GM21619 (cell line): ENCODE measurements around the gene SPAST.
A peak's percentile ranks its signal among the peaks of the same experiment; 100 is the strongest.
"Not testable (repeated sequence)": the region's sequence is repeated elsewhere in the genome, so short reads cannot be mapped to it uniquely, and the experiment has no call there.

Experiments
- ATAC-seq: cut with Tn5 transposase; IDR thresholded peaks from one replicate; pipeline ENCODE4 v1.9.1; 2021; ENCODE audit not compliant: unreplicated experiment

SPAST gene

DNA sequence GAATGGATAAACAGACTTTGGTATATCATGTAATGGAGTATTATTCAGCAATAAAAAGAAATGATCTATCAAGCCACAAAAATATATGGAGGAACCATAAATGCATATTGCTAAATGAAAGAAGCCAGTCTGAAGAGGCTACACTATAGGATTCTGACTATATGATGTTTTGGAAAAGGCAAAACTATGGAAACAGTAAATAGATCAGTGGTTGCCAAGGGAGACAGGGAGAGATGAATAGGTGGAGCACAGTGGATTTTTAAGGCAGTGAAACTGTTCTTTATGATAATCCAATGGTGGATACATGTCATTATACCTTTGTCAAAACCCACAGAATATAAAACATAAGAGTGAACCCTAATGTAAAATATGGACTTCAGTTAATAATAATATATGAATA, 61.3 kb downstream of the SPAST start:
- ATAC-seq, result no peak

DNA sequence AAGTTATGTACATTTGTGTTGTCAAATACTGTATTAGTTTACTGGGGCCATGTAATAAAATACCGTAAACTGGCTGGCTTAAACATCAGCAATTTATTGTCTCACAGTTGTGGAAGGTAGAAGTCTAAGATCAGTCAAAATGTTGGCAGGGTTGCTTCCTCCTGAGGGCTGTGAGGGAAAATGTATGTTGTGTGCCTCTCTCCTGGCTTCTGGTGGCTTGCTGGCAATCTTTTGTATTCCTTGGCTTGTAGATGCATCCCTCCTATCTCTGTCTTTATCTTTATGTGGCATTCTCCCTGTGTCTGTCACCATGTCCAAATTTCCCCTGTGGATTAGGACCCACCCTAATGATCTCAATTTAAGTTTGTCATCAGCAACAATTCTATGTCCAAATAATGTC, 65.3 kb downstream of the SPAST start:
- no peak for ATAC-seq

DNA sequence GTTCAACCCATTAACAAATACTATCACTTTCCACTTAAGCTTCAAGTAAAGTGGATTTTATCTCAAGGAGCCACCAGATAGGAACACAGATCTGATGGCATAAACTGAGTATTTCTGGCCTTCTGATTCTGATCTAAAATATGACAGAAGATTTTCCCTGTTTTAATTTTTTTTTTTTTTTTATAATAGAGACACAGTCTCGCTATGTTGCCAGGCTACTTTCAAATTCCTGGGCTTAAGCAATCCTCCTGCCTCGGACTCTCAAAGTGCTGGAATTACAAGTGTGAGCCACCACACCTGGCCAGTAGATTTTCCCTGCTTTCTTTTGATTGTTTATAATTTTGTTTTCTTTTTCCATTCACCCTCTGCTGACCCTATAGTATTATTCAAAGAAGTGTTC, 65.7 kb downstream of the SPAST start:
- ATAC-seq, result no peak

DNA sequence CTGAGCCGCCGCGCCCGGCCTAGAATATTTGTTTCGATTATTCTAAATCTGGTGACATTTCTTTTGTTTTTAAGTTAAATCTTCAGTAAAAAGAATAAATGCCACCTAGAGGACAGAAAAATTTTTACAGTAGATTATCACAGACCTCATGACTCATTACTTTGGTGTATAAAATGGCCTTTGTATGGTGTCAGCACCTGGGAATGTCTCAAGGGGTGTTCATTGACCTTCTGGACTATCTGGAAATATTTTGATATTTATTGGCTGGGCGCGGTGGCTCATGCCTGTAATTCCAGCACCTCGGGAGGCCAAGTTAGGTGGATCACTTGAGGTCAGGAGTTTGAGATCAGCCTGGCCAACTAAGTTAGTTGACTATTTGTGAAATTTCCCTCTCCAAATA, 72.1 kb downstream of the SPAST start:
- no peak for ATAC-seq

DNA sequence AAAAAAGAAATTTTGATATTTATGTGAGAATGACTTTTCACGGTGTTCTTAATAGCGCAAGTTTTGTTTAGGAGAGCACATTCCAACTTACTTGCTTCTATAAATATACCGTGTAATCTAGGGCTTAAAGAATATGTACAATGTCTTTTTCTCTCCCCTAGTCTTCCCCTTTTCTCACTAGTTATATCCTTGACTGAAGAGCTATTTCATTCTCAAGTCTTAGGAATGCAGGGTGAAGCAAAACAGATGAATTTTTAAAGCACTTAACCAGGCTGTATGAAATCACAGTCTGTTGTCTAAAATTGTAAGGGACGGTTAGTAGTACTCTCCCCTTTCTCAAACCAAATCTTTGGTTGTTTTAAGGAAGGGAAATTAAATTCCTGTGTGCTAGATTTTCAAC, 72.7 kb downstream of the SPAST start:
- ATAC-seq, result no peak

DNA sequence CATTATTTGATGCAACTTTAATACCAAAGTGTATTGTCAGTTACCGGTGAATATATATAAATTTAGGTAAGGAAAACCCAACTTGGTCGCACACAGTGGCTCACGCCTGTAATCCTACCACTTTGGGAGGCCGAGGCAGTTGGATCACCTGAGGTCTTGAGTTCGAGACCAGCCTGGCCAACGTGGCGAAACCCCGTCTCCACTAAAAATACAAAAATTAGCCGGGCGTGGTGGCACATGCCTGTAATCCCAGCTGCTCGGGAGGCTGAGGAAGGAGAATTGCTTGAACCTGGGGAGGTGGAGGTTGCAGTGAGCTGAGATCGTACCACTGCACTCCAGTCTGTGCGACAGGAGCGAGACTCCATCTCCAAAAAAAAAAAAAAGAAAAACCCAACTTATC, 88.2 kb downstream of the SPAST start:
- ATAC-seq, result not testable (repeated sequence)

DNA sequence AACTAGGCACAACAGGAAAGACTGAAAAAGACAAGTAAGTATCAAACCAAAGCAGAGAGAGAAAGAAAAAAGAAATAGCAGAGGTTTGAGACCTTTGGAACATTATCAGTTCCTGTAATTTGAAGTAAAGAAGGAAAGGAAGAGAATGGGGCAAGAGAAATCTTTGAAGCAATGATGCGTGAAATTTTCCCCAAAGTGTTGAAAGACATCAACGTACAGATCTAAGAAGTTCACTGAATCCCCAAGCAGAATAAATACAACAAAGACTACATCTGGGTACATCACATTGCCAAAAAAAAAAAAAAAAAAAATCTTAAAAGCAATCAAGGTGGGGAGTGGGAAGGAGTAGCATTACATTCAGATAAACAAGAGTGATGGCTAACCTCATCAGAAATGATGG, 96.3 kb downstream of the SPAST start:
- ATAC-seq, result no peak

DNA sequence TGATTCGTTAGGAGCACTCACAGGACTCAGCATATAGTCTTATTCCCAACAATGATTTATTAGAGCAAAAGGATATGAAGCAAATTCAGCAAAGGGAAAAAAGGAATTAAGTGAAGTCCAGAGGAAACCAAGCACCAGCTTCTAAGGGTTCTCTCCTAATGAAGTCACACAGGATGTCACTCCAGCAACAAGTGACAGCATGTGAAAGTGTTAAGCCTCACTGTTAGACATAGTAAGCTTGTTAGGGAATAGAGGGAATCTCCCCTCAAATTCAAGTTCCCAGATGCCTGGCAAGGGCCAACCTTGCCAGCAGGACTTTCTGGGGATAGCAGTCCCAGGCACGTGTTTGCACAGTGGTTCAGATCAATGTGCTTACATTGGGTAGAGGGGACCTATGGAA, 97.9 kb downstream of the SPAST start:
- no peak for ATAC-seq

DNA sequence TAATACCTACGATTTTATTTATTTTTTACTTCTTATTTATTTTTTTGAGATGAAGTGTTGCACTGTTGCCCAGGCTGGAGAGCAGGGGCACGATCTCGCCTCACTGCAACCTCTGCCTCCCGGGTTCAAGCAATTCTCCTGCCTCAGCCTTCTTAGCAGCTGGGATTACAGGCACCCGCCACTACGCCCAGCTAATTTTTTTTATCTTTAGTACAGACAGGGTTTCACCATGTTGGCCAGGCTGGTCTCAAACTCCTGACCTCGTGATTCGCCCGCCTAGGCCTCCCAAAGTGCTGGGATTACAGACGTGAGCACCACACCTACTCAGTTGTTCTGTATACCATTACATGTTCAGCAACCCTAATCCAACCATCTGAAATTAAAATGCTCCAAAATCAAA, 100.9 kb downstream of the SPAST start:
- ATAC-seq, result not testable (repeated sequence)

DNA sequence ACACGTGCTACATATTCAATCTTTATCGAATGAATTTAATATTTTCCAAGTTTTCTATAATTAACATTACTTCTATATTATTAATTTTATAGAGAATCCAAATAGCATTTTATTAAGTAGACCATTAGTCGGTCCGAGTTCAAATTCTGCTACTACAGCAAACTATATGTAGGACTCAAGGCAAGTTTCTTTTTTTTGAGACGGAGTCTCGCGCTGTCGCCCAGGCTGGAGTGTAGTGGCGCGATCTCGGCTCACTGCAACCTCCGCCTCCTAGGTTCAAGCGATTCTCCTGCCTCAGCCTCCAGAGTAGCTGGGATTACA, 101.6 kb downstream of the SPAST start:
- not testable (repeated sequence) for ATAC-seq

DNA sequence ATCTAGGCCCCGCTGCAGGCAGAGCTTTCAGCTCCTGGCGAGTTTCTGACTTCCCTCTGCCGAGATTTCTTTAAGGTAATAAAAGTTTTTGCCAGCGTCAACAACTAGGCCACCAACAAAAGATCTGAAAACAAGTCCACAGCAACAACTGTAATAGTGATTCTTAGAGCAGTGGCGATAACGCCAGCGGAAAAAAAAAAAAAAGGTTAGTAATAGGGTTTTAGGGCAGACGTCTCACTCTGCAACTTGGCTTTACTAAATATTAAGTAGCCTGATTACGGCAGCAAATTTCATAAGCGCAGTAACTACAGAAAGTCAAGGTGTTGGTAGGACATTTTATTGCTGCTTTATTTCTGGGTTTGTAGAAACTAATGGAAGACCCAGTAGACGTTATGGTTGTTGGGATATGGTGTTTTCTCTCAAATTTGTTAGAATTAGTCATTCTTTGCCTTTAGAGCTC, 102.8 kb downstream of the SPAST start:
- no peak for ATAC-seq

DNA sequence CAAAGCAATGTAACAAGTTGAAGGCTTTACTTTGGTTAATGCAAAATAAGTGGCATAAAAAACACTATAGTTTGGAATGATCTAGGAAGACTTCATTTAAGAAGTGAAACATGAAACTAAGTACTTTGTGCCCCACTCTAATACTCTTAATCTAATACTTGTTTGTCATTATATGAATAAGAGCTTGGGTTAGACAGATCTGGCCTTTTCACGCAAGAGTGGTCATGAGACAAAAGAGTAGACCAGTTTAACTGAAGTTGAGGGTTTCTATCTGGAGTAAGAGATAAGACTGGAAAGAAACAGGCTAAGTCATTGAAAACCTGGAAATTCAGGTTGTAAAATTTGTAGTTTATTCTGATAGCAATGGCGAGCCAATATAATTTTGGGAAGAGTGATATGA, 105.2 kb downstream of the SPAST start:
- ATAC-seq, result peak; percentile 26

DNA sequence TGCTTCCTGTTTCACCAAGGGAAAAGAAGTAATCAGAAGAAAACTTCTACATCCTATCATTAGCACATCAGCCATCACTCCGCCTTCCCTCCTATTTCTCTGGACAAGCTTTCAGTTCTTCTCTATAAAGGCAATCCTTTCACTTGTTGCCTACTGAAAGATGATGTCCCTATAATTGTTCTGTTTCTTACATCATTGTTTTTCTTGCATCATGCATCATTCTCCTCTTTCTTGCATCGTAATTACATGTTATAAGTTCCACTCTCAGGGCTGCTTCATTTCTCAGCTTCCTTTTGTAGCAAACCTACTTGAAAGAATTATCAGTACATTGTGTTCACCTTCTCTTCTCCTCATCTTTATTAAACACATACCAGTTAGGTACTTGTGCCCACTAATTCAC, 109.5 kb downstream of the SPAST start:
- ATAC-seq, result no peak

DNA sequence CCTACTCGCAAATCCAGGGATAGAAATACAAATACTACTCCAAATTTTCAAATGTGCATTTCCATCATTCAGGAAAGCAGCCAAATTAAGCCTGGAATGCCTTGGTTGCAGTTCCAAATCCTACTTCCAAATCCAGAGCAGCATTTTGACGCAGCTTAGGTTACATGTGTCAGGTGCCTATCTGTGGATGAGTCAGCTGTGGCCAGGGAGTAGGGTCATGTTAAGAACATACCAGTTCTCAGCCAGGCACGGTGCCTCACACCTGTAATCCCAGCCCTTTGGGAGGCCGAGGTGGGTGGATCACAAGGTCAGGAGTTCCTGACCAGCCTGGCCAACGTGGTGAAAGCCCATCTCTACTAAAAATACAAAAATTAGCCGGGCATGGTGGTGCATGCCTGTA, 119.3 kb downstream of the SPAST start:
- ATAC-seq, result no peak

DNA sequence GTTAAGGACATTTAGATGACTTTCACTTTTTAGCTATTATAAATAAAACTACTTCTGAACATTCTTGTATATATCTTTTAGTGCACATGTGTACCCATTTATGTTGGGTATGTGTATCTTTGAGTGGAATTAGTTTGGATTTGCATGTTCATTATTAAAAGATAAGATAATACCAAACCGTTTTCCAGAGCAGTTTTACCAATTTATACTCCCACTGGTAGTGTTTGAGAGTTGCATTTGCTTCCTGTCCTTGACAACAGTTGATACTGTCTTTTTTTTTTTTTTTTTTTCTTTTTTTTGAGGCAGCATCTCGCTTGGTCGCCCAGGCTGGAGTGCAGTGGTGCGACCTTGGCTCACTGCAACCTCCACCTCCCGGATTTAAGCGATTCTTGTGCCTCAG, 125.7 kb downstream of the SPAST start:
- ATAC-seq, result no peak

DNA sequence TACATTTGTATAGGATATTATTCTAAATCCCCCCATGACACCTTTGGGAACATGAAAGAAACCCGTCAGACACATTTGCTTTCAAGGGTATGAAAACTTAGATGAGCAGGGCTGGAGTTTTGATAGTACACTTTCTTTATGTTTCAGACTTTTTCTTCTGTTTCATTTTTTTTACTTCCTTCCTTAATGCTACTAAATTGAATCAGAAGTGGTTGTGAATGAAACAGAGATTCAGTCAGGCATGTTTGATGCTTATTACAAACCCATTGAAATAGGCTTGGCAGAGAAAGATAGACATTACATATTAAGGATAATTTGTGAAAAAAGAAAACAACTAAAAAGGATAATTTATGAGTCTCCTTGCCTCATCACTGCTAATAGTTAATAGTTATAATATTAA, 129.1 kb downstream of the SPAST start:
- no peak for ATAC-seq

DNA sequence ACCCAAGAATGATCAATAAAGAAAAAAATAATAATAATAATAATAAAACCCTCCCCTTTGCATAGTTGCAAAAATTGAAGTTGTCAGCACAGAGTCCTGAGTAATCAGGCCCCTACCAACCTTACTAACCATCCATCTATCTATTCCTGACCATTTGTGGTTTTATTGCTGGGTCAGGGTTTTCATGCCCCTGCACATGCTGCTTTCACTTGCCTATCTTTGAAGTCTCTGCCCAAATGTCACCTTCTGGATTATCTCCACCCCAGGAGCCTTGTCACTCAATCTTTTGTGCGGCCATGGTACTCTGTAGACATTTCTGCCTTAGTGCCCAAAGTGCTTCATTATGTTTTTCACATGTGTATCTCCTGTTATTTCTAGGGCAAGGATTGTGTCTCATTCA, 137.5 kb downstream of the SPAST start:
- no peak for ATAC-seq

DNA sequence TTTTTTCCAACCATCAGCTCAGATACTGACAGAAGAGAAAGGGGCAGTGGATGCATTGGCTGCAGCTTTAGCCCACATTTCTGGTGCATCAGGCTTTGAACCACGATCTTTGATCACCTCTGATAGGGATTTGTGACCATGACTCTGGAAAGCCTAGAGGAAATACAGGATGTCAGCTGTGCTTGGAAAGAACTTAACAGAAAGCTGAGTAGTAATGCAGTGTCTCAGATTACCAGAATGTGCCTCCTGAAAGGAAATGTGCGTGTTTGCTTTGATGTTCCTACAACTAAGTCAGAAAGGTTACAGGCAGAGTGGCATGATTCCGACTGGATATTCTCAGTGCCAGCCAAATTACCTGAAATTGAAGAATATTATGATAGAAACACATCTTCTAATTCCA, 140.1 kb downstream of the SPAST start:
- not testable (repeated sequence) for ATAC-seq
